HG02884 (cell line): ENCODE measurements around the gene AGTRAP.

ENCODE experiments used
- ATAC-seq: cut with Tn5 transposase; IDR thresholded peaks from one replicate; pipeline ENCODE4 v1.9.1; 2021; ENCODE audit warnings: mild to moderate bottlenecking, moderate library complexity; ENCODE audit not compliant: unreplicated experiment

Gene AGTRAP

DNA sequence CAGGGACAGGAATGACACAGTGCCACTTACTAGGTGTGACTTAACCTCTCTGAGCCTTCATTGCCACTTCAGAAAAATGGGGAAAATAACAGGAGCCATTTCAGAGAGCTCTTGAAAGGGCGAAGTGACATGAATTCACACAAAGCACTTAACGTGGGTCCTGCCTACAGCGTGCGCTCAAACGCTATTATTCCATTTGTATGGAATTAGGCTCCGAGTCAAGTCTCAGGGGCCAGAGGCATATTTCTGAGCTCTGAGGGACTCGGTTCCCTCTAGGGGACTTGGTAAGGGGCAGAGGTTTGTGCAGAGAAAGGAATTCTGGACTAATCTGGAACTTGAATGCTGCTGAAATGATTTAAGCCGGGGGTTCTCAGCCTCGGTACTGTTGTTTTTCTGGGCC is 30.3 kb upstream of the AGTRAP start:
- no peak for ATAC-seq

DNA sequence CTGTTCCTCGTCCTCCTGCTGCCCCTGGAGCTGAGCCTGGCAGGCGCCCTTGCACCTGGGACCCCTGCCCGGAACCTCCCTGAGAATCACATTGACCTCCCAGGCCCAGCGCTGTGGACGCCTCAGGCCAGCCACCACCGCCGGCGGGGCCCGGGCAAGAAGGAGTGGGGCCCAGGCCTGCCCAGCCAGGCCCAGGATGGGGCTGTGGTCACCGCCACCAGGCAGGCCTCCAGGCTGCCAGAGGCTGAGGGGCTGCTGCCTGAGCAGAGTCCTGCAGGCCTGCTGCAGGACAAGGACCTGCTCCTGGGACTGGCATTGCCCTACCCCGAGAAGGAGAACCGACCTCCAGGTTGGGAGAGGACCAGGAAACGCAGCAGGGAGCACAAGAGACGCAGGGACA is 29.6 kb upstream of the AGTRAP start:
- no peak for ATAC-seq

DNA sequence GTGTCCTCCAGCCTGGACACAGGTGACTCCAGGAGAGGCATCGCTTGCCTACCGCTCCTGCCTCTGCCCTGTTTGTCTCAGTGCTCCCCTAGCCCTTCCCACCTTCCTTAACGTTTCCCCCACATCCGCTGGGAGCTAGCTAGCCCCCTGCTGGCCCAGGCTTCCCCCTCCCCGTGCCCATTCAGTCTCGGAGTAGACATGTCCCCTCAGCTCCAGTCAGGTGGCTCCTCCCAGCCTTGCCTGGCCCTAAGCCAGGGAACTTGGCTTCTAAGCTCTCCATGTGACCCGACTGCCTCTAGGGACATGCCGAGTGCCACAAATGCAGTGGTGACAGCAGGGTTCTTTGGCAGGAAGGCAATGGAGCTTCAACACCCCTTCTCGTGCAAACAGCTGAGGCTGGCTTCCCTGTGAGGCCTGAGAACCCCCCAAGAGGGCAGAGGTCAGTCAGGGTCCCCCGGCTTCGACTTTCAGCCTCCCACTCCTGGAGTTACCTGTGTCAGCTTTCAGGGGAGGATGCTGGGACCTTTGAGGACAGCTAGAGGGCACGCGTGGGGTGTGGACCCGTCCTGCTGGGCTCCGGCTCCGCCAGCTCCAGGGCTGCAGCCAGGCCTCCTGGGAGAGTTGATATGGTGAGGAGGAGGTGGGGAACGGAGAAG is 28.2 kb upstream of the AGTRAP start:
- no peak for ATAC-seq

DNA sequence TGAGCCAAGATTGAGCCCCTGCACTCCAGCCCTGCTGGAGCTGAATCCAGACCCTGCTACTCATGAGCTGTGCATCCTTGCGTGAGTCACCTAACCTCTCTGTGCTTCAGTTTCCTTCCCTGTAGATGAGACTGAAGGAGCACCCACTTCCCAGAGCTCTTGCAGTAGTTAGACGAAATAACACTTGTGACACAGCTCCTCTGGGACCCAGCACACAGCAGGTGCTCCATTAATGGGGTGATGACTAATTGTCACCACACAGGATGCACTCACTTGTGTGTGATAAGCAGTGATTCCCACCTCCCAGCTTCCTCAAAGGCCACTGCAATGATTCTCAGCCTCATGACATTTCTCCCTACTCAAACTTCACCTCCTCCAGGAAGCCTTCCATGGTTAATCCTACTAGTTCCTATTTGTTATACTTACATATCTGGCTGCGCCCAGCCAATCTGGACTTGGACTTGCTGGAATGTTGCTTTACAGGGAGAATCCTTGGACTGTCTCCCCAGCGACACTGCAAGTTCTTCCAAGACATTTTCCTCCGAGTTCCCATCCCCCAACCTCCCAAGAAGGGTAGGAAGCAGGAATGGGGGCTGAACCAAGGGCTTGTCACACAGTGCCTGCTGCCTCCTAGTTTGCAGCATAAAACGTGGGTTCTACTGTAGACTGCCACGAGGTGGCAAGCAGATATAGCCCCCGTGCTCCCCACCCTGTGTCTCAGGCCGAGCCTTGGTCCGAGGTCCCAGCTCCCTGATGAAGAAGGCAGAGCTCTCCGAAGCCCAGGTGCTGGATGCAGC is 27.2 kb upstream of the AGTRAP start:
- no peak for ATAC-seq

DNA sequence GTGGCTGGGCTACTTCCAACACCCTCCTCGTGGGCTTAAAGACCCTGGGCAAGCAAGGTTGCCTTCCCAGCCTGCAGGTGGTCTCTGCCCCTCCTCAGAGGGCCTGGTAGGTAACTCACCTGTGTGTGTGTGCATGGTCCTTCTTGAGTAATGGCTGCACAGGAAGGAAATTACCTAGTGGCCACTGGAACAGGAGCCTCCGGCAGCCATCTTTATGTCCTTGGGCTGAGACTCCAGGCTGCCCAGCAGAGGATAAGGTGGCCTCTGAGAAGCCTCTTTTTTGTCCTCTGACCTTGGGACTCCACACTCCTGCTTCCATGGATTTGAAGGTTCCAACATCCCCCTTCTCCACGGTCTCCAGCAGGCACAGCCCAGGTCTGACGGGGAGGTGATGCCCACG is 24.4 kb upstream of the AGTRAP start:
- no peak for ATAC-seq

DNA sequence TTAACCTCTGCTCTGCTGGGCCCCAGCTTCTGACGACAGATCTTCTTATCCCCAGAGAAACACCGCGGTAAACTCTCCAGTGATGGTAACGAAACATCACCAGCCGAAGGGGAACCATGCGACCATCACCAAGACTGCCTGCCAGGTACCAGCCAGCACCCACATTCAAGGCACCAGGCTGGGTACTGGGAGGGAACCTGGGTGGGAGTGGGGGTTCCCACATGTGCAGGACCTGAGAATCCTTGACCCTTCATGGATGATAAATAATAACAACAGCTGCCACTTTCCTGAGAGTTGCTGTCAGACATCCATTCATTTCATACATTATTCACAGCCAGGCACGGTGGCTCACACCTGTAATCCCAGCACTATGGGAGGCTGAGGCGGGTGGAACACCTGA is 23.7 kb upstream of the AGTRAP start:
- ATAC-seq = no peak

DNA sequence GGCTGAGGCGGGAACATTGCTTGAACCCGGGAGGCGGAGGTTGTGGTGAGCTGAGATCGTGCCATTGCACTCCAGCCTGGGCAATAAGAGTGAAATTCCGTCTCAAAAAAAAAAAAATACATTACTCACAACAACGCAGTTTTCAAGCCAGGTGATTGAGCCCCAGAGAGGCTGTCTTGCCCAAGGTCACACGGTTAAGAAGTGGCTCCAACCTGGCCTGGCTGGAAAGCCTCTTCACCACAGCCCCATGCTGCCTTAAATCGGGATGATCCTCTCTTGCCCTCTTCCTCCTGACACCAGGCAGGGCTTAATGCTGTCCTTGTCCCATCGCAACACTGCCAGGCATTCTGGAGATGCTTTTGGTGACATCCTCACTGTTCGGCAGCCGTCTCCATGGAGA is 22.8 kb upstream of the AGTRAP start:
- no peak for ATAC-seq

DNA sequence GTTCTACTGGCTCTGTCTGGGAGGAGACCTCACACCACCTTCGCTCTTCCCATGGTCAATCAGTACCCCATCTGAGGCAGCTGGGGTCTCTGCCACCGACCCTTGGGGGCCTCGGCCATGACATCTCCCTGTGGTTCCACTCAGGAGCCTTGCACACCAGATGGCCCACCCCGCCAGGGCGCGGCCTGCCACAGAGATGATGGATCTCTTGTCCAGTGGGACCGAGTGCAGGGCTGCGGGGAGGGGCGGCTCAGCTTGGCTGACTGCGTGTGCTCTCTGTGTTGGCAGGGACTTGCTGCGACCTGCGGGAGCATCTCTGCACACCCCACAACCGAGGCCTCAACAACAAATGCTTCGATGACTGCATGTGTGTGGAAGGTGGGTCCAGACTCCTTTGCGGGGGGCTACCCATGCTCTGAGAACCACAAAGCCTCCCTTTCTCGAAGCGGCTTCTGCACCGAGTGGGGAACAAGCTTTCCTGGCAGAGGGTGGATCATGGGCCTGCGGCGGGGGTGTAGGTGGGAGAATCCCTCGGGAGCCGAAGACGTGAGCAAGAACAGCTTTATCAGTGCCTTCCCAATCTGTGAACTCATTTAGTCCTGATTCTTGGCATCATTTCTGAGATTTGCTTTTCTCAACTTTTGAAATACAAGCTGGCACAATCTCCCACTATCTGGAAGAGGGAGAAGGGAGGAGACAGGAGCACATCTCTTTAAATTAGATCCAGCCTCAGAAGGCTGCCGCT is 20.9 kb upstream of the AGTRAP start:
- ATAC-seq = no peak

DNA sequence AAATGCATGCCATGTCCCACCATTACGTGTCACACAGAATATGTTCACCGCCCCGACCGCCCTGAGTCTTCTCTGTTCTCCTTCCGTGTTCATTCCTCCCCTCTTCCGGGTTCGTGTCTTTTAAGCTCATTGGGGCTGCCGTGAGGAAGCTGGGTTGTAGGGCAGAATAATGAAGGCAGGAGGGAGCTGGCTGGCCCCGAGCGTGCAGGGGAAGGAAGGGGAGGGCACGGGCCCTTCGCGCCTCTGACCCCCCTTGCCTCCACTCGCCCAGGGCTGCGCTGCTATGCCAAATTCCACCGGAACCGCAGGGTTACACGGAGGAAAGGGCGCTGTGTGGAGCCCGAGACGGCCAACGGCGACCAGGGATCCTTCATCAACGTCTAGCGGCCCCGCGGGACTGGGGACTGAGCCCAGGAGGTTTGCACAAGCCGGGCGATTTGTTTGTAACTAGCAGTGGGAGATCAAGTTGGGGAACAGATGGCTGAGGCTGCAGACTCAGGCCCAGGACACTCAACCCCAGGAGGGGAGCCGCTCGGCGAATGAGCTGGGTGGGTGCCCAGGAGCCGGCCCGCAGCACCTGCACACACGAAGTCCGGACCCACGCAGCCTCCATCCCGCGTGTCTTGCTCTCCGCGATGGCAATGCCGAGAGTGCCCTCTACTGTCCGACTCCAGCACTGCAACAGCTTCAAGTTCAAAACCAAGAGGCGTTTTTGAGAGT is 16.5 kb upstream of the AGTRAP start:
- no peak for ATAC-seq

DNA sequence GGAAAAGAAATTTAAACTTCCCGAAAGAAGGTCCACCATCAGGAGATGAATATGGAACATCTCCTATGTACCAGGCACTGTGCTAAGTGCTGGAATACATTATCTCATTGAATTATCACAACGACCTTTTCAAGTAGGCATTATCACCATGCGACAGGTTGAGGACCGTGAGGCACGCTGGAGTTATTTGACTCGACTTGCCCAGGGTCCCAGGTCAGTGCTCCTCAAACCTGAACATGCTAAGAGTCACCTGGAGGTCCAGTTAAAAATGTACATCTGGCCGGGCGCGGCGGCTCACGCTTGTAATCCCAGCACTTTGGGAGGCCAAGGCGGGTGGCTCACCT is 15.9 kb upstream of the AGTRAP start:
- no peak for ATAC-seq

DNA sequence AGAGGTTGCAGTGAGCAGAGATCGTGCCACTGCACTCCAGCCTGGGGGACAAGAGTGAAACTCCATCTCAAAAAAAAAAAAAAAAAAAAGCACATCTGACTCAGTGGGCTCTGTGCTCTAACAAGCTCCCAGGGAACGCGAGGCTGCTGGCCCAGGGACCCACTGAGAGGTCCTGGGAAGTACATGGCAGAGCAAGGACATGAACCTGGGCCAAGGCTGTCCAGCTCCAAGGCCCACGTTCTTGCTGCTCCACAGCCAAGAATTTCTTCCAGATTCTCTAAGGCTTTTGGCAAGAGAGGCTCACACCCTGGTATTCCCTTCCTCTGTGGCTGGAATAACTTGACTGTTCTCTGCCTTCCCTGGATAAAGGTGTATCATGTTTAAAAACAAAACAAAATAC is 15.4 kb upstream of the AGTRAP start:
- ATAC-seq = no peak

DNA sequence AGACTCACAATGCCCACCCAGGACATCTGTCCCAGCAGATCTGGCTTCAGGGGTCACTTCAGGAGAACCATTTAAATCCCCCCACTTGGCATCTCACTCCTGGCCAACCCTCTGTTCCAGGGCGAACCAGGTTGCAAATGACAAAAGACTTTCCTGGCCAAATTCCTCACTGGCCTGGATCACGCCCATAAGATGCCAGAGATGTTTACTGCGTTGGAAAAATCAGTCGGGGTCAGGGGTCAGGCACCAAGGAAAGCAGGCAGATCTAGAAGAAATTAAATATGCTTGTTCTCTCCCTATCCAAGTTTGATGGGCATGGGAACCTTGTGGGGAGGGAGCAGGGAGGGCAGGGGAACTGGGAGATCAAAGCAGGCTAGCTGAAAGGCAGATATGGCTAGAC is 14.6 kb upstream of the AGTRAP start:
- no peak for ATAC-seq

DNA sequence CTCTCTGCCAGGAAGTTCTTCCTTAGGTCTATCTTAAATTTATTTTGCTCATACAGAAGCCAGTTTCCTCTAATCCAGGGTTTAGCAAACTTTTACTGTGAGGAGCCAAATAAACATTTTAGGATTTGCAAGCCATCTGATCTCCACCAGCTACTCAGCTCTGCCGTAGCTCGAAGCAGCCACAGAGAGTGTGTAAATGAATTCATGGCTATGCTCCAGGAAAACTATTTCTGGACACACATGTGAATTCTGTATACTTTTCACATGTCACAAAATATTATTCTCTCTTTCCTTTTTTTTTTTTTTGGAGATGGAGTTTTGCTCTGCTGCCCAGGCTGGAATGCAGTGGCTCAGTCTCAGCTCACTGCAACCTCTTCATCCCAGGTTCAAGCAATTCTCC is 13.4 kb upstream of the AGTRAP start:
- ATAC-seq = no peak

DNA sequence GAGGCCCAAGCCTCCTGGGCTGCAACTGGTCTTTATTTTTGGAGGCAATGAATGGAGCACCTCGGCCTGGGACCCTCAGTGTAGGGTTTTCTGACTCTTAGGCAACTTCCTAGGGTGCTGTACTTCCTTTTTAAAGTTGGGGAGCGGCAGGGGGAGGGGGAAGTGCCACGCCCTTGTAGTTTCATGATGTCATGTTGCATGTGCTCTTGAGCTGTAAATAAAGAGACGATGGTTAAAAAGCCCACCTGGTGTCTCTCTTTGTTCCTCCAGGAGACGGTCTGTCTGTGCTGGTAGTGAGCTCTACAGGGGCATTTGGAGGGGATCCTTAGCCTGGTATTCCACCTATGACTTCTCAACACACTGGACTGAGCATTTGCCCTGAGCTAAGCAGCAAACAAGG is 10.3 kb upstream of the AGTRAP start:
- no peak for ATAC-seq

DNA sequence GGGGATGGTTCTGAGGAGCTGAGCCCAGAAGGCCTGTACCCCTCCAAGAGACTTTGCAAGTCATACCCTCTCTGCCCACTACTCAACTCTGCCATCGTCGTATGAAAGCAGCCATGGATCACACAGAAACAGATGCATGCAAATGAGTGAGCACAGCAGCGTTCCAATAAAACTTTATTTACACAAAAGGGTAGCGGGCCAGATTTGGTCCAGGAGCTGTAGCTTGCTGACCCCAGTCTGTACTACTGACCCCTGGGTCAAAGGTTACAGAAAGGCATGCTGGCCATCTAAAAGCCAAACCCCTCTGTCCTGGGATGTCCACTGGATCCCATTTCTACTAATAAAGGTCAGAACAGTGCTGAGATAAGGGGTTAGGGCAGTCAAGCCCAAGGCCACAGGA is 8.8 kb upstream of the AGTRAP start:
- no peak for ATAC-seq

DNA sequence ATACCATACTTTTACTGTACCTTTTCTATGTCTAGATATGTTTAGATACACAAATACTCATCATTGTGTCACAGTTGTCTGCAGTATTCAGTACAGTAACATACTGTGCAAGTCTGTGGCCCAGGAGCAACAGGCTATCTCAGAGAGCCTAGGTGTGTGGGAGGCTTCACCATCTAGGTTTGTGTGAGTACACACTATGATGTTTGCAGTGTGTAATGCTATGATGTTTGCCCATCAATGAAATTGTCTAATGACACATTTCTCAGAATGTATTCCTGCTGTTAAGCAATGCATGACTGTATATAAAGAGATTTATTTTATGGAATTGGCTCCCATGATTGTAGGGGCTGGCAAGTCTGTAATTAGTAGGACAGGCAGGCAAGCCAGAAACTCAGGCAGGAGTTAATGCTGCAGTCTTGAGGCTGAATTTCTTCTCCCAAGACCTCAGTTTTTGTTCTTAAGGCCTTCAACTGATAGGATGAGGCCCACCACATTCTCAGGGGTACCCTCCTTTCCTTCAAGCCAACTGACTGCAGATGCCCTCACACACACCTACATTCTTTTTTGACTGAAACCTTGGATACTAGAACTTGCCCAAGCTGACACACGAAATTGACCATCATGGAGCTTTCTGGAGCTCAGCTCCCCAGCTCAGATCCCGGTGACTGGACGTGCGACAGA is 7.7 kb upstream of the AGTRAP start:
- ATAC-seq = no peak

DNA sequence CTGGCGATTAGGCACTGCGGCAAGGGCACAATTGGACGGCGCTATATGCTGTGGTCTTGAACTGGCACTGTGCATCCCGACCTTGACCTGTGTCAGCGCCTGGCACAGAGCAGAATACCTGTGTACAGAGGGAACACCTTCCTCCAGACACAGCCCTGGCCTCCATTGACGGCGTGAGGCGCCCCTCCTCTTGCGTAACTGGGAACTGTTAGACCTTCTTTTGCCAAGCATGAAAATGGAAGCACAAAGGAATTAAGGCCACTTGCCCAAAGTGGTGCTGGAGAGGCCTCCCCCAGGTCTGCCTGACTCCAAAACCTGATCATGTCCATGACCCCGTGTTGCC is 6.8 kb upstream of the AGTRAP start:
- no peak for ATAC-seq

DNA sequence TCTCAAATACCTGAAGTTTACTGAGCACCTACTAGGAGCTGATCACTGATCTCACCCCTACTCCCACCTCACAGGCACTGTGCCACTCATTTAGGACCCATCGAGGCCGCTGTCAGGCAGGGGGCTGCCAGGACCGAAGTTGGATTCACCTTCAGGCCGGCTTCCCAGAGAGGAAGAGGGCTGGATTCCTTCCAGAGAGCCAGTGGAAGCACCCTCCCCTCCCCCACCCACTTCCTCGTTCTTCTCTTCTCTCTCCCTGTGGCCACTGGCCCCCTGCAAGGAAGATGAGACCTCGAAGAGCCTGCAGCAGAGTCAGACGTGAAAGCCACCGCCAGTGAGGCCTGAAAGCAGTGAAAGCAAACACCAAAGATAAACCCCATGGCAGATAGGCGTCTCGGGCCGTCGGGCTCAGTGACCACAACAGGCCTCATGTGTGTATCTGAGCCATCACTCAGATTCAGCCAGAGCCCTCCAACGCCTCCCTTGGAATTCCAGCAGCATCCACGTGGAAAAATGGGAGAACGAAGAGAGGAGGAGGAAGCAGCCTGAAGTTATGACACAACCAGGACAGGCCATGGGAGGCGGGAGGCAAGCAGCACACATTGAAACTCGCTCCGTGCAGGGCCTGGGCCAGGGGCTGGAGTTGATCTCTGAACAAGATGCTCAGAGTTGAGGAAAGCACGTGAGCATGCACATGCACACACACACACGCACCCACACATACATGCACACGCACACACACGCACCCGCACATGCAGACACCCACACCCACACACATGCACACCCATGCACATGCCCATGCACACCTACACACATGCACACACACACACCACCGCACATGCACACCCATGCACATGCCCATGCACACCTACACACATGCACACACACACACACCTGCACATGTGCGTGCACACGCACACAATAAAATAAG is 6.2 kb upstream of the AGTRAP start:
- ATAC-seq = no peak

DNA sequence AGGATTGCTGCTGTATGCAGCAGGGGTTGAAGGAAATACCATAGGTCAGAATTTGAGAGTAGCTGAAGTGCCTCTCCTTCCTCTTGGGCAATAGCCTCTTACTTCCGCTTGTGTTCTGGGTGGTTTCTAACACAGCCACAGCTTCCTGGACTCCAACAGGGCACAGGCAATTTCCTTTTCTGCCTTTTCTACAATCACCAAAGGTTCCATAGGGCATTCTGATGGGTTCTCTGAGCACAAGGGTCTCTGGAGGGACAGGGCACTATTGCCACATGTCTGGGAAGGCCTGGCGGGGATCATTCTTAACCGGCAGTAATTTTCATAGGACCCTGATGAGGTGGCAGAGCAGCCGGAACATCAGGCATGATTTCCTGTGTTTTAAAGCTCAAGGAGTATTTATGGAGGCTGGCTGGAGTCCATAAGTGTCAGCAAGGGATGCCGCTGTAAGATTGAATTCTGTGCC is 5.5 kb upstream of the AGTRAP start:
- no peak for ATAC-seq
